Measurements from ENCODE around the gene CERS5. TPM values are rescaled to one million over a fixed set of nuclear protein-coding genes. Genes with fewer than 3 reads are reported as not detected.

Gene CERS5
- 21.4 and 25.3 TPM in 2 replicates for total RNA-seq
- polyA plus RNA-seq (2012): 64.2 TPM

DNA sequence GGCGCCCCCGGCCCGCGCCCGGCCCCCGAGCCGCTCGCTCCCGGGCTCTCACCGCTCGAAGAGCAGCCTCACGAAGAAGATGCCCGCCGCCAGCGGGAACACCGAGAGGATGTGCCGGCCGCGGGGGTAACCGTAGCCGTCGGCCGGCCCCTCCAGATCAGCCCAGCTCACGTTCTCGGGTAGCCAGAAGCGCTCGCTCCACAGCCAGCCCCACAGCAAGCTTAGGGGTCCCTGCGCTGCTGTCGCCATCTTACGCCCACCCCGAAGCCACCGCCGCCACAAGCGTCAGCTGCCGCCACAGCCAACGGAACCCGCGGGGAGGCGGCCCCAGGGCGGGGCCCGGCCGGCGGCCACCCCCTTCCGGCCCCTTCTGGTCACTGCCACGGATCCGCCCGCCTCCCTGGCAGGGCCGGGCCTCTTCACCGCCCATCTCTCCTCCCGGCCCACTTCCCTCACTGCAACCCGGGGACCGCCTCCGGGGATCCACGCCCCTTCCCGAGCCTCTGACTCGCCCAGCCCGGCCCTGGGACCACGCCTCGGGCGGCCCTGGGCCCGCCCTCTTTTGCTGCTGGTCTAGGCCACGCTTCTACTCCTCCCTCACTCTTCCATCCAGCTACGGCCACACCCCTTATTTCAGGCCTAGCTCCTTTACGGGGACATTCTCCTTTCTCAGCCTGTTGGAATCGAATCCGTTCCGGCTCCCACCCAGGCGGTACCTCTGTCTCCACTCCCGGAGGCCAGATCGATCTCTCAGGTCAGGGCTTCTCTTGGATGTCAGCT lies at the start of gene CERS5:
CERS5 (minus strand) TSS at position 321 of the 780 bp plus-strand sequence; CDS start at position 249, 72 bp downstream.
- DNase-seq (ENCODE audit: low read depth): peak; percentile 99

- no peak for DNase-seq (ENCODE audit: low read depth)
These were observed 47.9 kb upstream of the CERS5 start for GRCh38 chr12:50215033-50215432.

- DNase-seq (ENCODE audit: low read depth): no peak
These were observed 46.8 kb upstream of the CERS5 start for GRCh38 chr12:50214018-50214417.

DNA sequence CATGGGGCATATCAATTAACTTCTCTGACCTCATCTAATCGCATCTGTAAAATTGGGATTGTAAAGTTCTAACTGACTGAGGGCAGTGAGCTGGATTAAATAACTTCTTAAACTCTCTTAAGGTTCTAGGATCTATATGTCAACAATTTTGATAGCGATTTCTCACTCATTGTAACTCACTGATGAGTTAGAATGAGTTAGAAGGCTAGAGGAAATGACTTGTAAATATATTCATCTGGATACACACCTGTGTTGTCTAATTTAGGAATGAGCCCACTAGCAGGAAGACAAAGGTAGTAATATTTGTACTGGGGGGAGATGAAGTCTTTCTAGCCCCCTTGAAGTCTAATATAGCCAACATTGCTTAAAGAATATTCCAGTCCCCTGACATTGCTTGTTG lies 46.3 kb upstream of the CERS5 start:
- DNase-seq (ENCODE audit: low read depth): no peak

GRCh38 chr12:50212071-50212467 lies 44.9 kb upstream of the CERS5 start:
- DNase-seq (ENCODE audit: low read depth): no peak

- DNase-seq (ENCODE audit: low read depth): peak; percentile 31
These were observed 44.4 kb upstream of the CERS5 start for GRCh38 chr12:50211392-50212070.

- DNase-seq (ENCODE audit: low read depth): no peak
These were observed 40.3 kb upstream of the CERS5 start for GRCh38 chr12:50207424-50207823.

GRCh38 chr12:50205648-50206047 lies 38.5 kb upstream of the CERS5 start:
- no peak for DNase-seq (ENCODE audit: low read depth)

DNA sequence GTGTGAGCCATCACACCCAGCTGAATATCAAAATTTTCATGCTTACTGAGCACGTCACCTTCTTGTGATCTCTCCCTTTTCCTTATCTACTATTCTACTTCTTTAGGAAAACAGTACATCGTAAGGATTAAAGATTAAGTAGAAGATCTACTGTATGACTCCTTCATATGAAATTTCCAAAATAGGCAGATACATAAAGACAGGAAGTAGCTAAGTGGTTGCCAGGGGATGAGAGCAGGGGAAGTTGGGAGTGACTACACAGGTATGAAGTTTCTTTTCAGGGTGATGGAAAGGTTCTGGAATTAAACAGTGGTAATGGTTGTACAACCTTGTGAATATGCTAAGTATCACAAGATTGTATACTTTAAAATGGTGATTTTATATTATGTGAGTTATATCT lies 36.5 kb upstream of the CERS5 start:
- no peak for DNase-seq (ENCODE audit: low read depth)

DNA sequence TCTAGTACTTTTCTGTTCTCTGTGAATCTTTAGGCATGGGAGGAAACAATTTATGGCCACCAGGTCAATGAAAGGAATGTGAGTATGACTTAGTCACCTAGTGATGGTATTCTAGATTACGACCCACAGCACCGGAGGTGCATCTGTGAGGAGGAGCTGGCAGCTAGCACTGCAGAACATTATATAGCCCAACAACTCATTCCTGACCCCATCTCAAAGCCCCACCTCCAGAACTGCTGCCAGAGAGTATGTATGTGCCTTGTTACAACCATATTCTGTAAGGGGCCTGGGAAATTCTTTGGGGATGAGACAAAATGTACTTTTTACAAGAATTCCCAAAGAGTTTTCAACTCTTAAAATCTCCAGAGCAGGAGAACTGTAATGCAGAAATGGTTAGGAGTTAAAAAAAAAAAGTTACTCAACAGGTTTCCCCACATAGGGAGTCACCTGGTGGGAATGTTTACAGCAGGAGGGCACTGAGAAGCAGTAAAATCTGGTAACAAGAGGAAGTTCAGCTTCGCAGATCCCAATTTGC lies 34.9 kb upstream of the CERS5 start:
- DNase-seq (ENCODE audit: low read depth): no peak

DNA sequence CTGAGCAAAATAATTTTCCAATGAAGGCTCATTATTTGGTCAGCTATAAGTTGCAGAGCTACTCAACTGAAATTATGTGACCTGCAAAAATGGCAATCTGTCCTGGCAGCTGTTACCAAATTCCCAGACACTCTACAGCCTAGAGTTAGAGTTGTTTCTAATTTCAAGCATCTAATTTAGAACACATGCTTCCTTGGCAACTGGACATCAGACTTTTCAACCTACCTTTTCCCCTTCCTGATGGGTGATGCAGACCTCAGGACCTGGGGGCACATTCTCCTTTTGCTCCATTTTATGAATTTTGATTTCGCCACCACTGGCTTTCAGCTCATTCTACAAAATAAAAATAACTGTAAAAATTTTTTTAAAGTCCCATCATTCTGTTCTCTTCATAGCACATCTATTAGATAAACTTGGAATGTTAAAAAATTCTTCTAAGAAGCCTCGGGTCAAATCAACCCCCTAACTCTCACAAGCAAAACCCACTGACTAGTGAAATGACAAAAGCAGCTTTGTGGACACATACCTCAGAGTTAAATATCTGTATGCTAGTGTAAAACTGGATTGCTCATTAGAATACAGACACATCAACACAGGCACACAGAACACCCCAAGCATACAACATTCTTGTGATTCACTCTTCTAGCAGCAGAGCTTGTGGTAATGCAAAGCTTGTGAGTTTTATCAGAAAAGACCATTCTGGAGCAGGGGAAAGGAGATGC lies 33.5 kb upstream of the CERS5 start:
- DNase-seq (ENCODE audit: low read depth): peak; percentile 32

GRCh38 chr12:50198829-50199228 lies 31.7 kb upstream of the CERS5 start:
- DNase-seq (ENCODE audit: low read depth): no peak

DNA sequence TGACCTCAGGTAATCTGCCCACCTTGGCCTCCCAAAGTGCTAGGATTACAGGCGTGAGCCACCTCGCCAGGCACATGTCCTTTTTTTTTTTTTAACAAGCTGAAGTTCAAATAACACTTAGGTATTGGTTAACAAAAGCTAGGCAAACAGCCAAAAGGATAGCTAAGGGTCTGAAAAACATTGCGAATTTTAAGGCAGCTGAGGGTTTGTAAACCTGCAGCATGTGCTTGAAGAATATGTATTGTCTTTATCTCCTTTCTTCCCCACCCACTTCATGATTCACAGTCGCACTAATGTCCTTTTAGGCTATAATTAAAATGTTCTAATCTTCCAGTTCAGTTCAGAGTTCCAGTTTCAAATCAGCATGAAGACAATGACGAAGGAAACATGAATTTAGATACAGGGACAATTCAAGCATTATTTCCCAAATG lies 30.1 kb upstream of the CERS5 start:
- DNase-seq (ENCODE audit: low read depth): peak; percentile 31

- no peak for DNase-seq (ENCODE audit: low read depth)
These were observed 29.4 kb upstream of the CERS5 start for GRCh38 chr12:50196537-50196936.

DNA sequence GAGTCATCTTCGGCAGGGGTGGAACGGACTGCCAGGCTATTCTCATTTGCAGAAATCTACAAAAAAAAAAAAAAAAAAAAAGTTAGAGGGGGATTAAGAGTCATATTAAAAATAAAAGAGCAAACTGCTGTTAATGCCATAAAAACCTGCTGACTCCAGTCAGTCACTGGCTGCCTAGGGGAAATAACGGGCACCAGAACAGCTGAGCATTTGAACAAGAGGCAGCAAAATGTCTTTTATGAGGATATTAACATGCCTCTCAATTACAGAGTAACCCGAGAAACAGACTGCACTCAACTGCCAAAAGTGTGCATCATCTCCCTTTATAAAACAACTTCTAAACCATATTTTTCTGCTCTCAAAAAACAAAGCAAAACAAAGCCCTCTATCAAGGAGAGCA lies 28.7 kb upstream of the CERS5 start:
- DNase-seq (ENCODE audit: low read depth): peak; percentile 89

GRCh38 chr12:50192908-50193307 lies 25.7 kb upstream of the CERS5 start:
- DNase-seq (ENCODE audit: low read depth): no peak

DNA sequence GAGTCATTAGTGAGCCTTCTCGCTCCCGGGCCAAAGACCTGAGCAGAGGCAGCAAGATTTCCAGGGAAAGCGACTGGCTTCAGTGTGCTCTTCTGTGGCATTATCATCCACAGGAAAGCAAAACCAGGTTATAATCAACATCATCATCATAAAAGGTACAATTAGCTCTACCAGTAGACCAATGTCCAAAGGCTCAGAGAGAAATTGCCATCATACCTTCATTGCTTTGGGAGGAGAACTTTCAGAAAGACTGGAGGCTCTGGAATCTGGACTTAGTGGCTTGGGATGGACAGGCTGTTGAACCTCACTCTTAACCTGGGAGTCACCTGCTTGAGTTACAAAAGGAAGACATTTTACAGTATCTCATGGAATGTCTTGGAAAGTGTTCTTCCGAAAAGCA lies 25.1 kb upstream of the CERS5 start:
- DNase-seq (ENCODE audit: low read depth): no peak

GRCh38 chr12:50190859-50191258 lies 23.7 kb upstream of the CERS5 start:
- DNase-seq (ENCODE audit: low read depth): no peak

- DNase-seq (ENCODE audit: low read depth): no peak
These were observed 21.9 kb upstream of the CERS5 start for GRCh38 chr12:50188875-50189575.

DNA sequence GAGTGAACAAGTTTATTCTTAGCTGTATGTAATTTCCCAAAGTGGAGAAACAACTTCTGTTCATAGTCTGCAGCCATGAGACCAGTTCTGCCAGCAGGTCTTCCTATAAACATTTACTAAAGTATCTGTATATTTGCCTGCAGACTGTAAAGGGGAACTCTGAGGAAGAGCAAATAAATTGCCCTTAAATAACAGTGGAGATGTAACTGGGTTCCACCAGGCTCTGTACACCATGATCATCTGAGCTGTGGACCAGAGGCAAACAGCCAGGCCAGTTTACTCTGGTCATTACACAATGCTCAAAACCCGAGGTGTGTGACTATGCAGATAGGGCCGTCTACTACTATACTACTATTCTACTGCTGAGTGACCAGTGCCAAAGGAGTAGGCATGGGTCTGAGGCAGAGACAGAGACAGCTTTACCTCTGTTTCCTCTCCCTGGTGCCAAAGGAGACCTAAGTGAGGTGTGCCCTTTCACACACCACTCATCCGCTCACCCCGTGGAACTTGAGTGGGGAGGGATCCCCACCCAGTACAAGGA lies 21.1 kb upstream of the CERS5 start:
- no peak for DNase-seq (ENCODE audit: low read depth)

Data from myocyte (in vitro differentiated cells).